A673 (cell line): Measurements from ENCODE around the gene FAM20A.

Experiments used
- CTCF ChIP-seq: fragments of 300-800, 200-600 bp; sonication (generic); conservative IDR thresholded peaks from 2 replicates; pipeline ENCODE4 v1.5.1; 2017; ENCODE audit warnings: low read depth, mild to moderate bottlenecking, antibody characterized with exemption, low read length, moderate library complexity, mixed read lengths
- EZH2 ChIP-seq: fragments of 200-600 bp; sonication (generic); IDR thresholded peaks from 2 replicates; pipeline ENCODE4 v1.6.1; 2017; ENCODE audit warnings: borderline replicate concordance, low read depth, mild to moderate bottlenecking, mixed read lengths, antibody characterized with exemption, low read length; ENCODE audit not compliant: poor library complexity, severe bottlenecking

DNA sequence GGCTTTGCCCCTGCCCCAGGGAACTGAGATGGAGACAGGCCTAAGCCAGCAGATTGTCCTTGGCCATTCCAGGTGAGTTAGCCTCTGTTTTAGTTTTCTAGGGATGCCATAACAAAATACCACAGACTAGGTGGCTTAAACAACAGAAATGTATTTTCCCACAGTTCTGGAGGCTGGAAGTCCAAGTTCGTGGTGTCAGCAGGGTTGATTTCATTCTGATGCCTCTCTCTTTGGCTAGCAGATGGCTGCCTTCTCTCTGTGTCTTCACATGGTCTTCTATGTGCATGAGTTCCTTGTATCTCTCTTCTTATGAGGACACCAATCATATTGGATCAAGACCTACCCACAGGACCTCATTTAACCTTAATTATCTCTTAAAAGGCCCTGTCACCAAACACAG is 12.8 kb downstream of the FAM20A start:
- no peak for TF ChIP-seq CTCF
- no peak for TF ChIP-seq EZH2
